GM23248 (cell line): ENCODE data around the gene IFNE. TPM values are rescaled to one million over a fixed set of nuclear protein-coding genes. Genes with fewer than 3 reads are reported as not detected.
A peak's percentile ranks its signal among the peaks of the same experiment; 100 is the strongest.

Experiments
- DNase-seq: peaks from one replicate; pipeline ENCODE4 v3.0.0-alpha.2; 2015
- H2AFZ ChIP-seq: fragments of 200-600 bp; sonication (generic); 2 replicates; pipeline ENCODE4 v1.6.1; 2016; ENCODE audit warnings: antibody characterized with exemption
- H3F3A ChIP-seq: fragments of 200-600 bp; sonication (generic); 2 replicates; pipeline ENCODE4 v1.6.1; 2016; ENCODE audit warnings: mild to moderate bottlenecking, antibody characterized with exemption, mixed run types; ENCODE audit not compliant: insufficient read depth
- H3K27ac ChIP-seq: fragments of 200-600 bp; sonication (generic); 2 replicates; pipeline ENCODE4 v1.5.1; 2016; ENCODE audit warnings: mild to moderate bottlenecking
- H3K27me3 ChIP-seq: fragments of 200-600 bp; sonication (generic); replicated peaks from 2 replicates; pipeline ENCODE4 v1.6.1; 2016; ENCODE audit warnings: mild to moderate bottlenecking; ENCODE audit not compliant: insufficient read depth
- H3K36me3 ChIP-seq: fragments of 200-600 bp; sonication (generic); 2 replicates; pipeline ENCODE4 v1.6.1; 2016; ENCODE audit warnings: low read depth, mild to moderate bottlenecking
- H3K4me1 ChIP-seq: fragments of 200-600 bp; sonication (generic); 2 replicates; pipeline ENCODE4 v1.6.1; 2016; ENCODE audit warnings: mild to moderate bottlenecking; ENCODE audit not compliant: insufficient read depth
- H3K4me2 ChIP-seq: fragments of 200-600 bp; sonication (generic); one replicate; pipeline ENCODE4 v1.6.1; 2016; ENCODE audit warnings: mild to moderate bottlenecking; ENCODE audit not compliant: unreplicated experiment
- H3K4me3 ChIP-seq: fragments of 200-600 bp; sonication (generic); 2 replicates; pipeline ENCODE4 v1.5.1; 2016; ENCODE audit warnings: mild to moderate bottlenecking
- H3K79me2 ChIP-seq: fragments of 200-600 bp; sonication (generic); 2 replicates; pipeline ENCODE4 v1.6.1; 2016; ENCODE audit warnings: mild to moderate bottlenecking; ENCODE audit not compliant: insufficient read depth
- H3K9ac ChIP-seq: fragments of 200-600 bp; sonication (generic); 2 replicates; pipeline ENCODE4 v1.6.1; 2016; ENCODE audit warnings: mild to moderate bottlenecking
- H3K9me2 ChIP-seq: fragments of 200-600 bp; sonication (generic); 2 replicates; pipeline ENCODE4 v1.6.1; 2016; ENCODE audit warnings: mixed run types, mild to moderate bottlenecking, moderate library complexity; ENCODE audit not compliant: insufficient read depth
- H3K9me3 ChIP-seq: fragments of 200-600 bp; sonication (generic); one replicate; pipeline ENCODE4 v1.6.1; 2017; ENCODE audit warnings: low read depth
- H4K20me1 ChIP-seq: fragments of 200-600 bp; sonication (generic); 2 replicates; pipeline ENCODE4 v1.6.0; 2016; ENCODE audit not compliant: insufficient read depth
- EZH2 ChIP-seq: fragments of 200-600 bp; sonication (generic); IDR thresholded peaks from 2 replicates; pipeline ENCODE4 v1.6.1; 2018; ENCODE audit warnings: antibody characterized with exemption, mild to moderate bottlenecking; ENCODE audit not compliant: insufficient read depth, poor library complexity, severe bottlenecking
- EZH2phosphoT487 ChIP-seq: fragments of 200-600 bp; sonication (generic); IDR thresholded peaks from 2 replicates; pipeline ENCODE4 v1.6.1; 2018; ENCODE audit warnings: antibody characterized with exemption, moderate library complexity, mild to moderate bottlenecking, low read depth; ENCODE audit not compliant: insufficient read depth
- WGBS, 2 experiments: methylation state at CpG; one replicate each; pipeline ENCODE4 v1.1.6; 2015 to 2017; ENCODE audit warnings: low lambda C conversion rate in 2 of 2, low coverage in 1 of 2; ENCODE audit errors: missing lambda C conversion rate in 2 of 2; 5-methylcytosine and 5-hydroxymethylcytosine counted together
- in situ Hi-C: fragments of 300-500 bp; cut with MboI; formaldehyde crosslinking; loops from 2 replicates; pipeline ENCODE4 v1.15.0; 2020
- polyA plus RNA-seq: library from polyadenylated mRNA; unstranded; fragments of >200 nt; fragmentation: Nextera tagmentation; extraction: Ambion mirVana; gene quantifications from 2 replicates; pipeline ENCODE4 v1.2.1, GENCODE V29; 2016
- total RNA-seq: library from RNA; depleted of rRNA; stranded (reverse); fragments of >200 nt; shearing (Covaris generic); gene quantifications from 2 replicates; pipeline ENCODE4 v1.2.3, GENCODE V29; 2014

The IFNE gene
- total and polyA plus RNA-seq, 2 experiments from 2014 or later: 1.3 to 1.8 TPM

DNA sequence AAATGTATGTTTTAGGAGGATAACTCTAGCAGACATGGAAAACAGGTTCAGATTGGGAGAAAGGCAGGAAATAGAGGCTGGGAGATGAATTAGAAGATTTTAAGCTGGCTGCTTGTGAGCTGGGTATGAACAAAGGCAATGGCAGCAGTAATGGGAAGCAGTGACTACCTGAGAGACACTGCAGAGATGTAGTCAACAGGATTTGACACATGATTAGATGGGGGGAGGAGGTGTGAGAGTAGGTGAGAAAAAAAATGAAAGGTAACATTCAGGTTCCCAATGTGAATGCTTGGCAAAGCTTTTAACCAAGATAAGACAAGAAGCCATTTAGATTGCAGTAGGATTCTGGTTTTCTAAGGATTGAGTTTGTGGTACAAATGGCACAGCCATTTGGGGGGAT lies 22.8 kb upstream of the IFNE start:
- Histone ChIP-seq H3K36me3 (peaks cover 3% of the 10 kb centered on the region; the same call in 1 of the 2 replicates), H3K4me2 (peak overlapping the region; percentile 62), H3K27me3 (no peaks in the 10 kb centered on the region), H3K9me2 (no peaks in the 10 kb centered on the region), H3K4me3 (no peak overlapping the region), H3K9ac (no peak overlapping the region; the same call in 1 of the 2 replicates), H3K27ac (peak overlapping the region; percentile 67), H3K79me2 (peaks cover 92% of the 10 kb centered on the region), H3K9me3 (no peaks in the 10 kb centered on the region), H3F3A (peaks cover 96% of the 10 kb centered on the region), H3K4me1 (peaks cover 94% of the 10 kb centered on the region), H2AFZ (no peak overlapping the region), H4K20me1 (no peaks in the 10 kb centered on the region)
- TF ChIP-seq EZH2 (no peak), EZH2phosphoT487 (no peak)
- no peak for DNase-seq
- in situ Hi-C loops: no loop called here

DNA sequence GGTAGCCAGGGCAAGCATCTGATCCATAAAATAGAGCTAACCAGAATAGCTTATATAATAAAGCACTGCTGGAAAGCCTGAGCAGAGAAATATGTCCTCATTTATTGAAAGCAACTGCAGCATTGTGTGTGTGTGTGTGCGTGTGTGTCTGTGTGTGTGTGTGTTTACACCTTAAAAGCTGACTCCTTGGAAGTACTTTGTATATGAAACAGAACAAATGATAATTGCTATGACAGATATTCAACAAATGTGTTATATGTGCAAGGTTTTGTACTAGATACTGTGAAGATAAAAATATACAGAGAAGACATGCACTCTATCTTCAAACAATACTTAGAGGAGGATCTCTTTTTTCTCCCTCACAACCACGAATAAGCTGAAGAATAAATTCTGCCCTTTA lies 22.0 kb upstream of the IFNE start:
- DNase-seq: no peak
- in situ Hi-C loops: no loop called here
- H3K27ac ChIP-seq: peak overlapping the region; percentile 67

DNA sequence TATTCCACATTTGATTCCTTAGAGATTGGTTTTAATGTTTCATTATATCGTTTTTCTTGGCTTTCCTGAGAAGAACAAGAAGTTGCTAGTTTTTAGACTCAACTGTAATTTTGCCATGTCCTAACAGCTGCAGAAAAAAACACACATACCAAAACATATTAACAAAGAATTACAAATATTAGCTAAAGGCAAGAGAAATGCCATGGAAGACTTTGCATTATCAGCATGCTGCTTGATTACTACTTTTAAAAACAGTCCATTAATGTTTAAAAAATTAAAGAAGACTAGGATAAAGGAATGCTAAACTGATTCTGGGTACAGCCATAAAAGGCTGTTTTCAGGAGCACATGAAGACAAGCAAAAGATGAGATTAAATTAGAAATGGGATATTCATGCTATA lies 20.5 kb upstream of the IFNE start:
- H3K4me3 ChIP-seq: no peak overlapping the region
- no peaks in the 10 kb centered on the region for H3K9me2 ChIP-seq
- peaks cover 88% of the 10 kb centered on the region for H3K4me1 ChIP-seq
- TF ChIP-seq EZH2phosphoT487: no peak
- TF ChIP-seq EZH2: no peak
- no peak for DNase-seq
- H3K36me3 ChIP-seq: no peaks in the 10 kb centered on the region; the same call in 1 of the 2 replicates
- no peak overlapping the region for H3K9ac ChIP-seq
- H3K4me2 ChIP-seq: peak overlapping the region; percentile 2
- H3K27ac ChIP-seq: peak overlapping the region; percentile 67
- no peaks in the 10 kb centered on the region for H3K27me3 ChIP-seq
- H3K9me3 ChIP-seq: no peaks in the 10 kb centered on the region
- peaks cover 92% of the 10 kb centered on the region for H3K79me2 ChIP-seq
- H3F3A ChIP-seq: peaks cover 99% of the 10 kb centered on the region
- no peak overlapping the region for H2AFZ ChIP-seq
- H4K20me1 ChIP-seq: no peaks in the 10 kb centered on the region
- in situ Hi-C loops: no loop called here
- WGBS, 2 experiments: 14 to 29% methylated on average over 1 of the region's 1 CpG

More for the DNA sequence above, 22.0 kb upstream of the IFNE start:
- TF ChIP-seq EZH2 (no peak), EZH2phosphoT487 (no peak)
- Histone ChIP-seq H3K4me1 (peaks cover 93% of the 10 kb centered on the region), H3K79me2 (peaks cover 92% of the 10 kb centered on the region), H3F3A (peaks cover 98% of the 10 kb centered on the region), H3K36me3 (no peaks in the 10 kb centered on the region; the same call in 1 of the 2 replicates), H3K27me3 (no peaks in the 10 kb centered on the region), H3K9me2 (no peaks in the 10 kb centered on the region), H2AFZ (no peak overlapping the region), H3K9me3 (no peaks in the 10 kb centered on the region), H3K4me3 (no peak overlapping the region), H3K4me2 (peak overlapping the region; percentile 62), H3K9ac (no peak overlapping the region), H4K20me1 (no peaks in the 10 kb centered on the region)
- 97 to 99% methylated on average over 2 of the region's 2 CpGs for WGBS, 2 experiments

DNA sequence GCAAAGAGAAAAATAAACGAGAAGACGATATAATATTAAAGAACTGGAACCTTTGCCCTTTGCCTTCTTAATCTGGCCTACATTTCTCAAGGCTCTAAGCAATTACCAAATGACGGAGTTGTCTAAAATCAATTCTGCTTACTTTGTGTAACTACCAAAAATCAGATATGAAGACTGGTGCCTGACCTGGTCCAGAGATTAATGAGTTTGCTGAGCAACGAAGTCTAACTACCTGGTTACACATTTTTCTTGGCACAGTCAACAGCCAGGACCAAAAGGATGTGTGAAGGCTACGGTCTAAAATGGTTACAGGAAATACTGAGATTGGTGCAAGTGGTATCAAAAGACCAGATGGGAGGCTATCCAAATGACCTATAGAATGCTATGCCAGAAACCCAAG lies 17.8 kb upstream of the IFNE start:
- Histone ChIP-seq H4K20me1 (no peaks in the 10 kb centered on the region), H3K4me1 (peaks cover 67% of the 10 kb centered on the region), H3K9me3 (no peaks in the 10 kb centered on the region), H3K9ac (no peak overlapping the region), H3K79me2 (peaks cover 100% of the 10 kb centered on the region), H3F3A (peaks cover 100% of the 10 kb centered on the region), H3K9me2 (no peaks in the 10 kb centered on the region), H3K4me2 (peak overlapping the region; percentile 9), H3K27ac (peak overlapping the region; percentile 67), H2AFZ (no peak overlapping the region), H3K4me3 (no peak overlapping the region), H3K36me3 (no peaks in the 10 kb centered on the region; the same call in 1 of the 2 replicates), H3K27me3 (no peaks in the 10 kb centered on the region)
- WGBS, 2 experiments: 89 to 90% methylated on average over 5 of the region's 5 CpGs
- in situ Hi-C loops: no loop called here
- DNase-seq: no peak
- TF ChIP-seq EZH2phosphoT487 (no peak), EZH2 (no peak)

DNA sequence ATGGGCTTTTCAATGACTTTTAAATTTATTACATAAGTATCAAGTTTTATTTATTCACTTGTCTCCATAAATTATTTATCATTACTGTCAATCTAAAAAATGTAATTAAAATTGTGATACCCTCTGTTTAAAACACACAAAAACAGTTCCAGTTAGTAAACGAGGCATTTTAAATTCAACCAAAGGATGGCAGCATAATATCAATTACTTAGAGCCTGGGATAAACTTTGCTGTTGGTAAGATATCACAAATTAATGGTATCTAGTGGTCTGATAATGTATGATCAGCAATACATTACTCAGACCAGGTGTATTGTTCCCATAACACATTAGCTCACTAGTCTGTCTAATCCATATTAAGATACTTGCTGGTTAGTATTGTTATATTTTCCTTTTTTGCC lies 9.6 kb upstream of the IFNE start:
- Histone ChIP-seq H2AFZ (no peak overlapping the region), H4K20me1 (no peaks in the 10 kb centered on the region), H3K27ac (peak overlapping the region; percentile 16), H3K9me2 (no peaks in the 10 kb centered on the region; the same call in 1 of the 2 replicates), H3K4me3 (no peak overlapping the region), H3K9me3 (no peaks in the 10 kb centered on the region), H3K36me3 (no peaks in the 10 kb centered on the region), H3K27me3 (no peaks in the 10 kb centered on the region), H3K4me1 (no peaks in the 10 kb centered on the region), H3F3A (peaks cover 69% of the 10 kb centered on the region), H3K79me2 (peaks cover 64% of the 10 kb centered on the region), H3K4me2 (no peak overlapping the region), H3K9ac (no peak overlapping the region)
- DNase-seq: no peak
- in situ Hi-C loops: no loop called here
- no peak for TF ChIP-seq EZH2phosphoT487
- no peak for TF ChIP-seq EZH2
- 52 to 60% methylated on average over 1 of the region's 1 CpG for WGBS, 2 experiments
